Esophagus muscularis mucosa (tissue), 4 donors: ENCODE data around the gene RRAGC.
A peak's percentile ranks its signal among the peaks of the same experiment; 100 is the strongest.

Experiments
- CTCF ChIP-seq, 3 experiments: fragments of 200-600 bp in 2 of 3; fragments of 450-650 bp in 1 of 3; sonication (generic) in 2 of 3; IDR thresholded peaks; one replicate each; pipeline ENCODE4 v1.5.1; 2017 to 2019; ENCODE audit warnings: antibody characterized with exemption in 3 of 3, mild to moderate bottlenecking in 2 of 3, moderate library complexity in 1 of 3
- EP300 ChIP-seq: sonication (generic); formaldehyde crosslinking; IDR thresholded peaks from one replicate; pipeline ENCODE4 v1.6.1; 2017; ENCODE audit warnings: antibody characterized with exemption
- POLR2A ChIP-seq: fragments of 450-650 bp; IDR thresholded peaks from one replicate; pipeline ENCODE4 v1.6.1; 2017; ENCODE audit warnings: antibody characterized with exemption, moderate library complexity, mild to moderate bottlenecking, low read depth
- POLR2AphosphoS5 ChIP-seq, 2 donors: sonication (generic); formaldehyde crosslinking; IDR thresholded peaks; one replicate each; pipeline ENCODE4 v1.6.1; 2017; ENCODE audit warnings: antibody characterized with exemption in 2 of 2

- TF ChIP-seq CTCF (IDR thresholded peaks at IDR 0.05) (peak; percentile 51 to 82 (median 66)), EP300 (no peak), POLR2A (no peak), POLR2AphosphoS5 (IDR thresholded peaks at IDR 0.05) (no peak)
Measured at GRCh38 chr1:38818175-38818976, 41.2 kb downstream of the RRAGC start.
